ENCODE measurements around the gene LTK. TPM values are rescaled to one million over a fixed set of nuclear protein-coding genes. Genes with fewer than 3 reads are reported as not detected.
"Not testable (repeated sequence)": the region's sequence is repeated elsewhere in the genome, so short reads cannot be mapped to it uniquely, and the experiment has no call there.

Gene LTK
- total and polyA plus RNA-seq, 4 donors: 1.3 to 10.6 (median 6.0) TPM

DNA sequence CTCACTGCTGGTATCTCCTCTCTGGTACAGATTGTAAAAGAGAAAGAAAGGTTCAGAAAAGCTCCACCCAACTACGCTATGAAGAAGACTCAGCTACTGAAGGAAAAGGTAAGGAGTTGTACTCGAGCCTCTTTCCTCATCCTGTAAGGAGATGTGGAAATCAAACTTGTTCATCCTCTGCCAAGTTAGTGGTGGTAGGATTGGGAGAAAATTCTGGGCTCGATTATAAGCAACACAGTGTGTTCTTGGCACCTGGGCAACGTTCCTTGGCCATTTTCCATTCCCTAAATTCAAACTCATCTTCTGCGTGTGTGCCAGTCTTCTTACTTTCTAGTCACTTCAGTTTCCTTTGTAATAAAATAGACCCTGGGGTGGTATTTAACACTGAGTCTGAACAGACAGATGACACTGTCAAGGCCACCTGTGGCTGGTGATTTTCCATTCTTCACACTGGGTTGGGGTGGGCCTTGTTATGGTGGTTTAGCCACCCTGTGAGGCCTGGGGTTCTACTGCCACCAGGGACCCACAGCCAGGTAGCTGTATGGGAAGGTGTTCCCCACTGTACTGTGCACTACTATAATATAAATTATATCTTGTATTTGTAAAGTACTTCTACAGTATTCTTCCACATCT, 37.1 kb downstream of the LTK start:
- H3K36me3 ChIP-seq (ENCODE audit: control insufficient read depth in 4 of 4, insufficient read depth in 4 of 4, low read length in 4 of 4): peaks cover 39 to 57% (median 49%) of the 10 kb centered on the region in 4 donors
- WGBS, 2 donors: 73 to 88% methylated on average over 5 of the region's 5 CpGs
- H3K4me1 ChIP-seq (ENCODE audit: control insufficient read depth in 5 of 5, insufficient read depth in 5 of 5, low read length in 5 of 5): peaks cover 0 to 3% (median 0%) of the 10 kb centered on the region in 5 donors
- no peak overlapping the region for H3K27ac ChIP-seq (ENCODE audit: low read depth in 1 of 2, low read length in 1 of 2)
- DNase-seq (no peak), ATAC-seq (ENCODE audit: insufficient read depth, low FRiP score) (no peak)
- H3K9ac ChIP-seq (ENCODE audit: insufficient read depth in 1 of 2, low read length in 2 of 2): no peak overlapping the region
- H3K27me3 ChIP-seq (ENCODE audit: control insufficient read depth in 3 of 3, insufficient read depth in 3 of 3, low read length in 2 of 3): no peaks in the 10 kb centered on the region
- TF ChIP-seq, protein P1, sequence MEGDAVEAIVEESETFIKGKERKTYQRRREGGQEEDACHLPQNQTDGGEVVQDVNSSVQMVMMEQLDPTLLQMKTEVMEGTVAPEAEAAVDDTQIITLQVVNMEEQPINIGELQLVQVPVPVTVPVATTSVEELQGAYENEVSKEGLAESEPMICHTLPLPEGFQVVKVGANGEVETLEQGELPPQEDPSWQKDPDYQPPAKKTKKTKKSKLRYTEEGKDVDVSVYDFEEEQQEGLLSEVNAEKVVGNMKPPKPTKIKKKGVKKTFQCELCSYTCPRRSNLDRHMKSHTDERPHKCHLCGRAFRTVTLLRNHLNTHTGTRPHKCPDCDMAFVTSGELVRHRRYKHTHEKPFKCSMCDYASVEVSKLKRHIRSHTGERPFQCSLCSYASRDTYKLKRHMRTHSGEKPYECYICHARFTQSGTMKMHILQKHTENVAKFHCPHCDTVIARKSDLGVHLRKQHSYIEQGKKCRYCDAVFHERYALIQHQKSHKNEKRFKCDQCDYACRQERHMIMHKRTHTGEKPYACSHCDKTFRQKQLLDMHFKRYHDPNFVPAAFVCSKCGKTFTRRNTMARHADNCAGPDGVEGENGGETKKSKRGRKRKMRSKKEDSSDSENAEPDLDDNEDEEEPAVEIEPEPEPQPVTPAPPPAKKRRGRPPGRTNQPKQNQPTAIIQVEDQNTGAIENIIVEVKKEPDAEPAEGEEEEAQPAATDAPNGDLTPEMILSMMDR (IDR thresholded peaks at IDR 0.05; ENCODE audit: control extremely low read depth, extremely low read depth): no peak
- no peak overlapping the region for H3K4me3 ChIP-seq
- H3K9me3 ChIP-seq (ENCODE audit: control insufficient read depth in 4 of 4, insufficient read depth in 3 of 4, low read length in 3 of 4): no peaks in the 10 kb centered on the region

DNA sequence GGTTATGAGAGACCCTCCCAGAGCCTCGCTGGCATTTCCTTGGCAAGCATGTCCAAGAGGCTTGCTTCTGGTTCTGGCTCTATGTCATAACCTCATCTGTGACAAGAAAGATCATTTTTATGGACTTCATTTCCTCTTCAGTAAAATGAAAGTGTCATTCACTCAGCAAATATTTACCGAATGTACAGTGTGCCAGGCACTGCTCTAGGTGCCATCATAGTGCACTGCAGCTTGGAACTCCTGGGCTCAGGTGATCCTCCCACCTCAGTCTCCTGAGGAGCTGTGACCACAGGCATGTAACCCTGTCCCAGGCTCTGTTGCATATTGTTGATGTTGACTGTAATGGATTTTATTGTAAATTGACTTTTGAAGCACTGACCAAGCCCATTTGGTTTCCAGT, 38.7 kb downstream of the LTK start:
- ATAC-seq (ENCODE audit: insufficient read depth, low FRiP score): no peak
- H3K4me1 ChIP-seq (ENCODE audit: control insufficient read depth in 5 of 5, insufficient read depth in 5 of 5, low read length in 5 of 5): peaks cover 0 to 3% (median 0%) of the 10 kb centered on the region in 5 donors
- 31 to 55% methylated on average over 2 of the region's 2 CpGs for WGBS, 2 donors
- DNase-seq: no peak
- TF ChIP-seq, protein P1 (IDR thresholded peaks at IDR 0.05; ENCODE audit: control extremely low read depth, extremely low read depth): no peak
- no peak overlapping the region for H3K9ac ChIP-seq (ENCODE audit: insufficient read depth in 1 of 2, low read length in 2 of 2)
- H3K4me3 ChIP-seq: no peak overlapping the region
- peaks cover 44 to 54% (median 45%) of the 10 kb centered on the region in 4 donors for H3K36me3 ChIP-seq (ENCODE audit: control insufficient read depth in 4 of 4, insufficient read depth in 4 of 4, low read length in 4 of 4)
- H3K27ac ChIP-seq (ENCODE audit: low read depth in 1 of 2, low read length in 1 of 2): no peak overlapping the region
- H3K27me3 ChIP-seq (ENCODE audit: control insufficient read depth in 3 of 3, insufficient read depth in 3 of 3, low read length in 2 of 3): no peaks in the 10 kb centered on the region
- H3K9me3 ChIP-seq (ENCODE audit: control insufficient read depth in 4 of 4, insufficient read depth in 3 of 4, low read length in 3 of 4): no peaks in the 10 kb centered on the region

DNA sequence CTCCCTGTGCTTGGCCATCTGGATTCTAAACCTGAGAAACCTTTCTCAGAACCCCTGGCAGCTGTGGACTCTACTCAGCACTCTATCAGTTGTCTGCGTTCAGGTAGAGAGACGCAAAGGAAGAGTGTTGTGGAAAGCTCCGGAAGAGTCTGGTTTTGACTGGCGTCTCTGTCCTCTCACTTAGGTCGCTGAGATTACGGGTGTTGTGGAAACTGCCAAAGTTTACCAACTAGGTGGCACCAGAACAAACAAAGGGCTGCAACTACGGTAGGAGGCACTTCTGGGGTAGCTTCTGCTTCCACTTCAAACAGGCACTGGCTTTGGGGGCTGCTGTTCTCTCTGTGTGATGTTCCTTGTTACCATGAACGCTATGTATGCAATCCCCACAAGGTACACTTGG, 39.2 kb downstream of the LTK start:
- DNase-seq: no peak
- Histone ChIP-seq H3K36me3 (ENCODE audit: control insufficient read depth in 4 of 4, insufficient read depth in 4 of 4, low read length in 4 of 4) (peaks cover 44 to 51% (median 47%) of the 10 kb centered on the region in 4 donors), H3K27ac (ENCODE audit: low read depth in 1 of 2, low read length in 1 of 2) (no peak overlapping the region), H3K4me3 (no peak overlapping the region), H3K4me1 (ENCODE audit: control insufficient read depth in 5 of 5, insufficient read depth in 5 of 5, low read length in 5 of 5) (peaks cover 0 to 3% (median 0%) of the 10 kb centered on the region in 5 donors), H3K9ac (ENCODE audit: insufficient read depth in 1 of 2, low read length in 2 of 2) (no peak overlapping the region), H3K27me3 (ENCODE audit: control insufficient read depth in 3 of 3, insufficient read depth in 3 of 3, low read length in 2 of 3) (no peaks in the 10 kb centered on the region), H3K9me3 (ENCODE audit: control insufficient read depth in 4 of 4, insufficient read depth in 3 of 4, low read length in 3 of 4) (no peaks in the 10 kb centered on the region)
- ATAC-seq (ENCODE audit: insufficient read depth, low FRiP score): no peak
- TF ChIP-seq, protein P1 (IDR thresholded peaks at IDR 0.05; ENCODE audit: control extremely low read depth, extremely low read depth): no peak
- WGBS, 2 donors: 84 to 91% methylated on average over 8 of the region's 8 CpGs

DNA sequence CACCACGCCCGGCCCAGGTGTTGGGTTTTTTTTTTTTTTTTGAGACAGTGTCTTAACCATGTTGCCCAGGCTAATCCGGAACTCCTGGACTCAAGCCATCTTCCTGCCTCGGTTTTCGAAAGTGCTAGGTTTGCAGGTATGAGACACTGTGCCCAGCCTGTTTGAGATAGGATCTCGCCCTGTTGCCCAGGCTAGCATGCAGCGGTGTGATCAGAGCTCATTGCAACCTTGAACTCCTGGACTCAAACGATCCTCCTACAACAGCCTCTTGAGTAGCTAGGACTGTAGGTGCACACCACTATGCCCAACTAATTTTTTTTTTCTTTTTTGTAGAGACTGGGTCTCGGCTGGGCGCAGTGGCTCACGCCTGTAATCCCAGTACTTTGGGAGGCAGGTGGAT, 40.2 kb downstream of the LTK start:
- 95 to 97% methylated on average over 11 of the region's 11 CpGs for WGBS, 2 donors
- Histone ChIP-seq H3K9ac (ENCODE audit: insufficient read depth in 1 of 2, low read length in 2 of 2) (no peak overlapping the region), H3K36me3 (ENCODE audit: control insufficient read depth in 4 of 4, insufficient read depth in 4 of 4, low read length in 4 of 4) (peaks cover 38 to 52% (median 45%) of the 10 kb centered on the region in 4 donors), H3K9me3 (ENCODE audit: control insufficient read depth in 4 of 4, insufficient read depth in 3 of 4, low read length in 3 of 4) (no peaks in the 10 kb centered on the region), H3K4me1 (ENCODE audit: control insufficient read depth in 5 of 5, insufficient read depth in 5 of 5, low read length in 5 of 5) (peaks cover 0 to 3% (median 0%) of the 10 kb centered on the region in 5 donors), H3K27me3 (ENCODE audit: control insufficient read depth in 3 of 3, insufficient read depth in 3 of 3, low read length in 2 of 3) (no peaks in the 10 kb centered on the region), H3K4me3 (no peak overlapping the region), H3K27ac (ENCODE audit: low read depth in 1 of 2, low read length in 1 of 2) (no peak overlapping the region)
- DNase-seq (no peak), ATAC-seq (ENCODE audit: insufficient read depth, low FRiP score) (no peak)
- TF ChIP-seq, protein P1 (IDR thresholded peaks at IDR 0.05; ENCODE audit: control extremely low read depth, extremely low read depth): no peak

DNA sequence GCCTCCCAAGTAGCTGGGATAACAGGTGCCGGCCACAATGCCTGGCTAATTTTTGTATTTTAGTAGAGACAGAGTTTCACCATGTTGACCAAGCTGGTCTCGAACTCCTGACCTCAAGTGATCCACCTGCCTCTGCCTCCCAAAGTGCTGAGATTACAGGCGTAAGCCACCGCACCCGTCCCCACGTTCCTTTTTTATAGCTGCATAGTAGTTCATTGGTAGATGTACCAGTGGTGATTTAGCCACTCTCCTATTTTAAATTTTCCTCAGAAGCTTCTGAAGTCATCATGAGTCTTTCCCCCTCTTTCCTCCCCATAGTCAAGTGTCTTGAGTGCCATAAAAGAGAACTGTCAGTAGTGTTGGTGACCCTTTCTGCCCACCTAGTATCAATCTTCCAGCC, 44.0 kb downstream of the LTK start:
- DNase-seq; H3K9me3 ChIP-seq (ENCODE audit: control insufficient read depth in 4 of 4, insufficient read depth in 3 of 4, low read length in 3 of 4); H3K4me1 ChIP-seq (ENCODE audit: control insufficient read depth in 5 of 5, insufficient read depth in 5 of 5, low read length in 5 of 5); H3K27ac ChIP-seq (ENCODE audit: low read depth in 1 of 2, low read length in 1 of 2); H3K9ac ChIP-seq (ENCODE audit: insufficient read depth in 1 of 2, low read length in 2 of 2); H3K27me3 ChIP-seq (ENCODE audit: control insufficient read depth in 3 of 3, insufficient read depth in 3 of 3, low read length in 2 of 3); ATAC-seq (ENCODE audit: insufficient read depth, low FRiP score); H3K4me3 ChIP-seq: not testable (repeated sequence)
- peaks cover 28 to 38% (median 33%) of the 10 kb centered on the region in 4 donors for H3K36me3 ChIP-seq (ENCODE audit: control insufficient read depth in 4 of 4, insufficient read depth in 4 of 4, low read length in 4 of 4)
- WGBS, 2 donors: 98 to 99% methylated on average over 6 of the region's 6 CpGs

Data from lung (tissue), 12 donors.